ENCODE data around the gene RABGGTA.

- TF ChIP-seq CTCF (conservative IDR thresholded peaks at IDR 0.05; ENCODE audit: low read length) (no peak), EZH2phosphoT487 (IDR thresholded peaks at IDR 0.05; ENCODE audit: borderline replicate concordance, low read depth, low read length) (no peak)
Observed at GRCh38 chr14:24261256-24261968, 10.0 kb downstream of the RABGGTA start.

Data from OCI-LY7 (cell line).